22Rv1 (cell line): ENCODE data around the gene MRPL23.

Experiments
- H3K27ac ChIP-seq: fragments of 450-650 bp; 2 replicates; pipeline ENCODE4 v1.5.1; 2017
- ZFX ChIP-seq: fragments of 450-650 bp; IDR thresholded peaks from 2 replicates; pipeline ENCODE4 v1.6.1; 2017; ENCODE audit warnings: antibody characterized with exemption, borderline replicate concordance
- TF ChIP-seq, protein P1 (sequence below): fragments of 450-650 bp; IDR thresholded peaks from 2 replicates; pipeline ENCODE4 v1.5.1; 2017; ENCODE audit warnings: mild to moderate bottlenecking

The MRPL23 gene

DNA sequence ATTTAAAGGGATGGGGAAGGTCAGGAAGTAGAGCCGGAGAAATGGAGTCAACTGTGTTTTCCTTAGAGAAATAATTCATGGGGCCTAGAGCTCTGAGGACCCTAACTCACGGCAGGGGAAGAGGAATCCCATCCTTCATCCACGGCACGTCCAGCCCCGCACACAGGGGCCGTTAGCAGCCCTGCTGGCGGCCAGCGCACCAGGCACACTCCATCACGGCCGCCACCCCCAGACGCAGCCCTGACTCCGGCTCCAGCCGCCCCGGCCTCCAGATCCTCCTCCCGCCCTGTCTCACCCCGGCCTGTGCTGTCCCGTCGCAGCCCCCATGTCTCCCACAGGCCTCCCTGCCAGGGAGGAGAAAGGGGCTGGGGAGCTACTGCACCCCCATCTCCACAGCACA, 11.2 kb downstream of the MRPL23 start:
- no peak for TF ChIP-seq ZFX
- TF ChIP-seq, protein P1, sequence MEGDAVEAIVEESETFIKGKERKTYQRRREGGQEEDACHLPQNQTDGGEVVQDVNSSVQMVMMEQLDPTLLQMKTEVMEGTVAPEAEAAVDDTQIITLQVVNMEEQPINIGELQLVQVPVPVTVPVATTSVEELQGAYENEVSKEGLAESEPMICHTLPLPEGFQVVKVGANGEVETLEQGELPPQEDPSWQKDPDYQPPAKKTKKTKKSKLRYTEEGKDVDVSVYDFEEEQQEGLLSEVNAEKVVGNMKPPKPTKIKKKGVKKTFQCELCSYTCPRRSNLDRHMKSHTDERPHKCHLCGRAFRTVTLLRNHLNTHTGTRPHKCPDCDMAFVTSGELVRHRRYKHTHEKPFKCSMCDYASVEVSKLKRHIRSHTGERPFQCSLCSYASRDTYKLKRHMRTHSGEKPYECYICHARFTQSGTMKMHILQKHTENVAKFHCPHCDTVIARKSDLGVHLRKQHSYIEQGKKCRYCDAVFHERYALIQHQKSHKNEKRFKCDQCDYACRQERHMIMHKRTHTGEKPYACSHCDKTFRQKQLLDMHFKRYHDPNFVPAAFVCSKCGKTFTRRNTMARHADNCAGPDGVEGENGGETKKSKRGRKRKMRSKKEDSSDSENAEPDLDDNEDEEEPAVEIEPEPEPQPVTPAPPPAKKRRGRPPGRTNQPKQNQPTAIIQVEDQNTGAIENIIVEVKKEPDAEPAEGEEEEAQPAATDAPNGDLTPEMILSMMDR: no peak
- no peak overlapping the region for H3K27ac ChIP-seq

DNA sequence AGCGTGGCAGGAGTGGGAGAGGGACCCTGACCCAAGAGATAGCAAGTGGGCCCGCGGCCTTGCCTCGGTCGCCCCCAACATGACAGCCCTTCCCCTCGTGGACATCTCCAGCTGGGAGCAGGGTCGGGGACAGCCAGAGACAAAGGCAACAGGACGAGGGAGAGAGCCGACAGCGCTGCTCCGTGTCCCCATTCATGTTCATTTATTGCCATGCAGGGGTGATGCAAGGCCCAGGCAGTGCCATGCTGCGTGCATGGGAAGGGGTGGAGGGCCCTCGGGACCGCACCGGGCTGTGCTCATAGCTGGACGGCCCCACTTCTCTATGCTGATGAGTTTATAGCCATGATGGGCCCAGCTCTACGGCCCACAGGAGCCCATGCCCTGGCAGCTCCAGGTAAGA, 12.7 kb downstream of the MRPL23 start:
- TF ChIP-seq, protein P1: no peak
- no peak for TF ChIP-seq ZFX
- H3K27ac ChIP-seq: no peak overlapping the region

DNA sequence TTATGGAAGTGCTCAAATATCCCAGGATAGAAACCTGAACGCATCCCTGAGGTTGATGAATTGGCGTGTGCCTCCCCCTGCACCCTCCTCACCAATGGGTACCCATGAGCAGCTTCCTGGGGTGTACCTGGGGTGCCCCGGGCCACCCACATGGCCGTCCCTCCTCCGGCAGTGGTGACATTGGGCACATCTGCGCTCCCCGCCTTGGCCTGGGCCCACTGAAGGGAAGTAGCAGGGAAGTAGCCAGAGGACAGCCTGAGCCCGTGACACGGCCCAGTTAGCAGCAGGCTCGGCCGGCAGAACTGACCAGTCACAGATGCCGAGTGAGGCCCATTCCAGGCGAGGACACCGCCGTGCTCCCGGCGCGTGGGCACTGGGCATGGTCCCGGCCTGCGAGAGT, 16.7 kb downstream of the MRPL23 start:
- H3K27ac ChIP-seq: no peak overlapping the region
- TF ChIP-seq, protein P1: no peak
- no peak for TF ChIP-seq ZFX

DNA sequence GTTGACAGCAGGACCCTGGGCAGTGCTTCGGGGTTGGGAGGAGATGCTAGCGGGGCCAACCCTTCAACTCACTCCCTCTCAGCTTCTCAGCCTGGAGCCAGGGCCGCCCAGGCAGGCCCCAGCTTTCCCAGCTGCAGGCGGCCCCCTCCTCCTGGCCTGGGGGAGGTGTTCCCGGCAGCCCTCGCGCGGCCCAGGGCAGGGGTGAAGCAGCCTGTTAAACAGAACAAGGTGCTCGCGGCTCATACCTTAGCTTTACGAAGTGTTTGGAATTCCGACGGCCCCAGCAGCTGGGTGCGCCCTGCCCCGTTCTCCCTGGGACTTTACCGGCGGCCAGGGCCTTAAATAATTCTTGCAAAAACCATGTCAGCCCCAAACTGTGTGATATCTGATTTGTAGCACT, 17.2 kb downstream of the MRPL23 start:
- no peak overlapping the region for H3K27ac ChIP-seq
- no peak for TF ChIP-seq ZFX
- TF ChIP-seq, protein P1: no peak

DNA sequence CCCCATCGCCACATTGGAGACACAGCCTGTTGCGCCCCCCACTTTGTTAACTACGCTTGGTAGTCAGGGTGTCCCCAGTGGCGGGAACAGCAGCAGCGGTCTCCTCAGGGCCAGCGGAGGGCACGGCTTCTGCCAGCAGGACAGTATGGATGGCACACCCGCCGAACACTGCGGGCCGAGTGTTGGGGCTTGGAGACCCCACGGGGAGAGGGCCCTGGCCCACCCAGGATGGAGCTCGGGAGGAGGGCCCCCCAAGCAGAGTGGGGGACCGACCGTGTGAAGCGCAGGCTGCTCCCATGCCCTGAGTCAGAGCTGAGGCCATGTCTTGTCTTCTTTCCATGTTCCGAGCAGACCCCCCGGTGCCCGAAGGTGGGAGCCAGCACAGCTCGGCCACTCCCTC, 17.8 kb downstream of the MRPL23 start:
- H3K27ac ChIP-seq: no peak overlapping the region
- TF ChIP-seq, protein P1: no peak
- TF ChIP-seq ZFX: no peak

DNA sequence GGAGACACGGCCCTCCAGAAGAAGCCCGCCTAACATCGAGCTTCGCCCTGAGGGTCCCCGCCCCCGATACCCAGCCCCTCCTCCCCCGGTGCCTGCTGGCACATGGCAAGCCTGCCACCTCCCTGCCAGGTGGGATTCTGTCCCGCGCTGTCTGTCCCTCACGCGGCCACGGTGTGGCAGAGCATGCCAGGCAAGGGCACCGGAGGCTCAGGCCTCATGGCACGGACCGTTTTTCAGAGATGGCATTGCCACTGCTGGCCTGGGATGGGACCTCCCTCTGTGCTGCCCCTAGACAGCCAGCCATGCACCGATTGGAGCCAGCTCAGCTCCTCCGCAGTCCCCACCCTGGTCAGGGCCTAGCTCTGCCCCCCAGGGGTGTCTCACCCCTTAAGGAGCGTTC, 19.4 kb downstream of the MRPL23 start:
- H3K27ac ChIP-seq: no peak overlapping the region
- TF ChIP-seq, protein P1: no peak
- TF ChIP-seq ZFX: no peak

DNA sequence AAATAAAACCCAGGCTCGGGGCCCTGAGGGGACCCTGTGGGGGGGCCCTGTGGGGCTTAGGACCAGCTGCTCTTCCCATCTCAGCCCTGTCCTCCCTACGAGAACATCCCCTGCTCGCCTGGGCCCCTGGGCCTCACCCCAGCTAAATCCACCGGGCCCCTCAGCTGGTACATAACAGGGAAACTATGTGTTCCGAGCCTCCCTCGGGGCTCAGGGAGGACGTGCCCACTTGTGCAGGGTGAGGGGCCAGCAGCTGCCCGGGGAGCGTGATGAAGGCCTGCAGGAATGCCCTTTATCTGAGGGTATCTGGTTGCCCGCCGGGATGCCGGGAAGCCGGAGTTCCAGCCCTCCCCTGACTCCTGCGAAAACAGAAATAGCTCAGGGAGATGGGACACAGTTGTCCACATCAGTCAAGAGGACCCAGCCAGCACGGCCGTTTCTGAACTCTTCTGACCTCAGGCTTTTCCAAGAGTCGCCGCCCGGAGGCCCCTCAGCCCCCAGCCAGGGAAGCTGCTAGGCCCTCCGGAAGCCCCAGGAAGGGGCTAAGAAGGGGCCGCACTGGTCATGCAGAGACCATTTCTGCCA, 20.6 kb downstream of the MRPL23 start:
- TF ChIP-seq ZFX: no peak
- TF ChIP-seq, protein P1: no peak

More for the DNA sequence above, 20.6 kb downstream of the MRPL23 start:
- H3K27ac ChIP-seq: no peak overlapping the region
